LNCaP clone FGC (cell line): Measurements from ENCODE around the gene PCNT.
"Not testable (repeated sequence)": the region's sequence is repeated elsewhere in the genome, so short reads cannot be mapped to it uniquely, and the experiment has no call there.

ENCODE experiments used
- DNase-seq: peaks from one replicate; pipeline ENCODE4 v3.0.0-alpha.2; 2011; ENCODE audit warnings: low read depth
- H3K4me3 ChIP-seq: 2 replicates; pipeline ENCODE4 v1.5.1; 2011; ENCODE audit warnings: mild to moderate bottlenecking, low read depth, low read length, control low read depth
- TF ChIP-seq, protein P1 (sequence below): IDR thresholded peaks from 2 replicates; pipeline ENCODE4 v1.5.1; 2012; ENCODE audit warnings: mild to moderate bottlenecking; ENCODE audit not compliant: control insufficient read depth, insufficient read depth; ENCODE audit errors: extremely low read depth

PCNT gene

DNA sequence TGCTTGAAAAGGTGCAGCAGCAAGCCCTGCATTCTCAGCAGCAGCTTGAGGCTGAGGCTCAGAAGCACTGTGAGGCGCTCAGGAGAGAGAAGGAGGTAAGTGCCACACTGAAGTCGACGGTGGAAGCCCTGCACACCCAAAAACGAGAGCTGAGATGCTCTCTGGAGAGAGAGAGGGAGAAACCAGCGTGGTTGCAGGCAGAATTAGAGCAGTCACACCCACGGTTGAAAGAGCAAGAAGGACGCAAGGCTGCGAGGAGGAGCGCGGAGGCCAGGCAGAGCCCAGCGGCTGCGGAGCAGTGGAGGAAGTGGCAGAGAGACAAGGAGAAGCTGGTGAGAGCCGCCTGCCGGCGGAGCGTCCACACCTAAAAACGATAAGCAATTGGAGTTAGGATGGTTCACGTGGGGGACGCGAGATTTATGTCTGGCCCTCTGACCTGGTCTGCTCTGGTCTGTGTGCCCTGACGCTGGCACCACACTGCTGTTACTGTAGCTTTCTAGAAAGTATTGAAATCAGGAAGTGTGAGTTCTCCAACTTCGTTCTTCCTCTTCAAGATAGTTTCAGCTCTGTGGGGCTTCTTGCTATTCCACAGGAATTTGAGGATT lies 108.0 kb downstream of the PCNT start:
- TF ChIP-seq, protein P1, sequence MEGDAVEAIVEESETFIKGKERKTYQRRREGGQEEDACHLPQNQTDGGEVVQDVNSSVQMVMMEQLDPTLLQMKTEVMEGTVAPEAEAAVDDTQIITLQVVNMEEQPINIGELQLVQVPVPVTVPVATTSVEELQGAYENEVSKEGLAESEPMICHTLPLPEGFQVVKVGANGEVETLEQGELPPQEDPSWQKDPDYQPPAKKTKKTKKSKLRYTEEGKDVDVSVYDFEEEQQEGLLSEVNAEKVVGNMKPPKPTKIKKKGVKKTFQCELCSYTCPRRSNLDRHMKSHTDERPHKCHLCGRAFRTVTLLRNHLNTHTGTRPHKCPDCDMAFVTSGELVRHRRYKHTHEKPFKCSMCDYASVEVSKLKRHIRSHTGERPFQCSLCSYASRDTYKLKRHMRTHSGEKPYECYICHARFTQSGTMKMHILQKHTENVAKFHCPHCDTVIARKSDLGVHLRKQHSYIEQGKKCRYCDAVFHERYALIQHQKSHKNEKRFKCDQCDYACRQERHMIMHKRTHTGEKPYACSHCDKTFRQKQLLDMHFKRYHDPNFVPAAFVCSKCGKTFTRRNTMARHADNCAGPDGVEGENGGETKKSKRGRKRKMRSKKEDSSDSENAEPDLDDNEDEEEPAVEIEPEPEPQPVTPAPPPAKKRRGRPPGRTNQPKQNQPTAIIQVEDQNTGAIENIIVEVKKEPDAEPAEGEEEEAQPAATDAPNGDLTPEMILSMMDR, result no peak
- no peak for DNase-seq
- H3K4me3 ChIP-seq, result no peak overlapping the region

DNA sequence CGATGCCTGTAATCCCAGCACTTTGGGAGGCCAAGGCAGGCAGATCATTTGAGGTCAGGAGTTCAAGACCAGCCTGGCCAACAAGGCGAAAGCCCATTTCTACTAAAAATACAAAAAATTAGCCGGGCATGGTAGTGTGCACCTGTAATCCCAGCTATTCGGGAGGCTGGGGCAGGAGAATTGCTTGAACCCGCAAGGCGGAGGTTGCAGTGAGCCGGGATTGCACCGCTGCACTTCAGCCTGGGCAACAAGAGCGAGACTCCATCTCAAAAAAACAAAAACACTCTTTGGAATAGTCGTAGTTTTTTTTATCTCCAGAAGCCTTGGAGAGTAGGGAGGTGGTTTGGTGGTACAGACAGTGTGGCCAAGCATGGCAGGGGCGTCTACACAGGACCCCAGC lies 109.2 kb downstream of the PCNT start:
- DNase-seq, H3K4me3 ChIP-seq: not testable (repeated sequence)

DNA sequence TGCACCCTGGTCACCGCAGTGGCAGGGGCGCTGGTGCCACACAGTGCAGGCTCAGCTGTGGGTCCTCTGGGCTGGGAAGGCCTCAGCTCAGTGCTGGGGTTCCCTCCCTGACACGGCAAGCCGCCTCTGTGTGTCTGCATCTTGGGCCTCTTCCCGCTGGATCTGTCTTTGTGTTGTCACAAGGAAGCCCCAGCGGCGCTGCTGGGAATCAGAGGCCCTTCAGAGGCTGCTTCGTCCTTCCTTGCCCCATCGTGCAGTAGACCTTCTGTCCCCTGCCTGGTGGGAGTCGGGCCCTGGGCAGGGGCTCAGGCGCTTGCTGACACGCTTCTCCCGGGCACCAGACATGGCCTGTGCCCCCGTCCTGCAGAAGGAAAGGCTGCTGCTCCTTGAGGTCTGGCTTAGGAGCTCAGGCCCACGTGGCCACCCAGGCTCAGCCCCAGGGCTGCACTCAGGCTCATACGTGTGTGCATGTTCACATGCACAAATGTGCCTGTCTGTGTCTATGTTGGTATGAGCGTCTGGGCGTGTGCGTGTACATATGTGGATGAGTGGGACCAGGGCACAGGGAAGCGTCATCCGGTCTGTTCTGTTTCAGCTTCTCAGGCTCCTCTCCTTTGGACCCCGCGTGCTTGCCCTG lies 110.5 kb downstream of the PCNT start:
- DNase-seq, result no peak
- H3K4me3 ChIP-seq, result no peak overlapping the region
- TF ChIP-seq, protein P1, result no peak

DNA sequence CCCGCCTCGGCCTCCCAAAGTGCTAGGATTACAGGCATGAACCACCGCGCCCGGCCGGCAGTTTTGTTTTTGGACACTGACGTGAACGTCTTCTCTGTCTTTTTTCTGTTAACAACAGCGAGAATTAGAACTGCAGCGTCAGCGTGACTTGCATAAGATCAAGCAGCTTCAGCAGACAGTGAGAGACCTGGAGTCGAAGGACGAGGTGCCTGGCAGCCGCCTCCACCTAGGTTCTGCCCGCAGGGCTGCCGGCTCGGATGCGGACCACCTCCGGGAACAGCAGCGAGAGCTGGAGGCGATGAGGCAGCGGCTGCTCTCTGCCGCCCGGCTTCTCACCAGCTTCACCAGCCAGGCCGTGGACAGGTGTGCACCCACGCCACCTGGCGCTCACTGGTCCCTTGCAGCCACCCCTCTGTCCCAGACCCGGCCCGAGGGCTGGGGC lies 111.9 kb downstream of the PCNT start:
- no peak for DNase-seq
- TF ChIP-seq, protein P1, result no peak
- no peak overlapping the region for H3K4me3 ChIP-seq

DNA sequence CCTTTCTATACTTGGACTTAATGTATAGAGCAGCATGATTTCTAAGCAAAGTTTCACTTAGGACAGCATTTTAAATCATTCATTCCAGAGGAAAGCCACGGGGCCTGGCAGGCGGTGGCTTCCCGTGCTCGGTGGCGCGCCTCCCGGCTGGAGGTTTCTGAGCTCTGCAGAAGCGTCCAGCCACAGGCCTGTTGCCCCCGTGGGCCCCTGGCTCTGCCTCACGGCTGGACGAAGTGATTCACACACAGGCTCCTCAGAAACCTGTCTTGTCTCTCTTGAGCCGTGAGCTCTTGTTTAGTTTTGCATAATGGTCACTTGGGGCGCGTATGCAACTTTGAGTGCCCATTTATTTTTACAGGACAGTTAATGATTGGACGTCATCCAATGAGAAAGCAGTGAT lies 112.7 kb downstream of the PCNT start:
- no peak for DNase-seq
- TF ChIP-seq, protein P1, result no peak
- no peak overlapping the region for H3K4me3 ChIP-seq

DNA sequence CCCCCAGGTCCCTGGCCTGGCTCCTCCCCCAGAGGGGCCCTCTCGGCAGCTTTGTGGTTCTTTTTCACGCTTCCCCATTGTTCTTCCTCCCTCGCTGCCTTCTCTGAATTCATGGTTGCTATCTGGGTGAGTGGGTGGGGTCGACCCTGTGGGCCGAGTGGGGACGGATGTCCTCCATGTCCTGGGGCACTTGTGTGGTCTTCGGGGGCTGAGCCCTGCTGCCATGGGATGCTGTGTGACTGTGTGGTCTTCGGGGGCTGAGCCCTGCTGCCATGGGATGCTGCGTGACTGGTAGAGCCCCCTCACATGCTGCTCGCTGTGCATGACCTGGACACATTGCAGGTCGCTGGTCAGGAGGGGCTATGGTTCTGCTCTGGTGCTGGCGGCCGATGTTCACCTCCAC lies 113.1 kb downstream of the PCNT start:
- no peak for DNase-seq
- no peak overlapping the region for H3K4me3 ChIP-seq
- TF ChIP-seq, protein P1, result no peak

DNA sequence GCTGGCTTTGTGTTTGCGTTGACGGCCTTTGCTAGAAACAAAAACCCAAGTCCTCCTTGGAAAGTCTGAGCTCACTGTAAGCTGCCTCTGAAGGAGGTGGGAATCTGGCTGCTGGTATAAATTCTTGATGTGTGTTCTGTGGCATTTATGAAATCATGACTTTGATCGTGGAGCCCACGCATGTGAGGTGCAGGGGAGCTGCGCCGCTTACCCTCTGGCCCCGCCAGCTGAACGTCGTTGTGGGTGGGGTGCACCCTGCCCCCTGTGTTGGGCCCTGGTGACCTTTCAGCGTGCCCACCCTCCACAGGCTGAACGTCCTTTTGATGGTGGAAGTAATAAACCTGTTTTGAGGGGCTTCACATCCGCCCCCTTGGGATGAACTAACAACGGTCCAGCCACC lies 113.6 kb downstream of the PCNT start:
- DNase-seq, result no peak
- no peak overlapping the region for H3K4me3 ChIP-seq
- TF ChIP-seq, protein P1, result no peak
